HG02870 (cell line): ENCODE measurements around the gene MACF1.

ENCODE experiments used
- ATAC-seq: cut with Tn5 transposase; IDR thresholded peaks from one replicate; pipeline ENCODE4 v1.9.1; 2021; ENCODE audit warnings: mild to moderate bottlenecking, moderate library complexity; ENCODE audit not compliant: unreplicated experiment

The MACF1 gene

GRCh38 chr1:39335216-39335615 is 130.7 kb downstream of the MACF1 start:
- no peak for ATAC-seq

- no peak for ATAC-seq
Measured at GRCh38 chr1:39337067-39337466, 132.6 kb downstream of the MACF1 start.

GRCh38 chr1:39342776-39343175 is 138.3 kb downstream of the MACF1 start:
- ATAC-seq: no peak

DNA sequence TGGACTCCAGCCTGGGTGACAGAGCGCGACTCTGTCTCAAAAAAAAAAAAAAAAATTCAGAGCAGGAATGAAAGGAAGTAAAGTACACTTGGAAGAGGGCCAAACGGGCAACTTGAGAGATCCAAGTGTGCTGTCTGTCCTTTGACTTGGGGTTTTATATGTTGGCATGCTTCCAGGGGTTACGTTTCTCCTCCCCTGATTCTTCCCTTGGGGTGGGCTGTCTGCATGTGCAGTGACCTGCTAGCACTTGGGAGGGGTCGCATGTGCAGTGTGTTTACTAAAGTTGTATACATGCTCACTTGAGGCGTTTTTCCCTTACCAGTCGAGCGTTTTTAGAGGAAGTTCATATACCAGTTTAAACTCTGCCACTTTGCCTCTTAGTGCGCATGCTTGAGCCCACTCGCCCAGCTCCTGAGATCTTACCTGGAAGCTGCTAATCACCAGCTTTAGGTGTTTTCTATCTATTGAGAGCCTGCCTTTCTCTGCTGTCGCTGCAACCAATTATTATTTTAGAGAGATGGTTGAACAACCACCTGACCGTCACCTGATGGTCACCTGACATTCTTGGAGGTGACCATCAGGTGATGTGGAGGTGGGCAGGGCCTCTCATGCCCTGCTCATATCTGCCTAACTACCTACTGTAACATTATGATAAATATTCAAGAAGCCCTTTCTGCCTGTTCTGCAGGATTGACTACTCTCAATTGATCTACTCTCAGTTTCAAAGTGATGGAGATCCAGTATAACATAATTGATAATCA is 140.1 kb downstream of the MACF1 start:
- ATAC-seq: no peak

GRCh38 chr1:39346872-39347271 is 142.4 kb downstream of the MACF1 start:
- ATAC-seq: no peak

- no peak for ATAC-seq
Measured at GRCh38 chr1:39348278-39348677, 143.8 kb downstream of the MACF1 start.

GRCh38 chr1:39352881-39353280 is 148.4 kb downstream of the MACF1 start:
- ATAC-seq: no peak

- no peak for ATAC-seq
Measured at GRCh38 chr1:39354572-39354971, 150.1 kb downstream of the MACF1 start.

DNA sequence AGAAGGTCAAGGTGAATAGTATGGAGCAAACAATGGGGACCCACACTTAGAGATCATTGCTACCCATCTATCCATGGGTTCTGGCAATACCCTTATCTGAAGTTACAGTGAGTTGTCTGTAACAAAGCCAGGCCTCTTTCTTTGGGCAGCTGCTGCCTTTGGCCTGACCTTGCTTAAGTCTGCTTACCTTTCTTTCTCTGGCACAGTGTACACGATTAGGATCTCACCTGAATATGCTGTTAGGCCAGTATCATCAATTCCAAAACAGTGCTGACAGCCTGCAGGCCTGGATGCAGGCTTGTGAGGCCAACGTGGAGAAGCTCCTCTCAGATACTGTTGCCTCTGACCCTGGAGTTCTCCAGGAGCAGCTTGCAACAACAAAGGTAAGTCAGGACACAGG is 154.0 kb downstream of the MACF1 start:
- no peak for ATAC-seq

DNA sequence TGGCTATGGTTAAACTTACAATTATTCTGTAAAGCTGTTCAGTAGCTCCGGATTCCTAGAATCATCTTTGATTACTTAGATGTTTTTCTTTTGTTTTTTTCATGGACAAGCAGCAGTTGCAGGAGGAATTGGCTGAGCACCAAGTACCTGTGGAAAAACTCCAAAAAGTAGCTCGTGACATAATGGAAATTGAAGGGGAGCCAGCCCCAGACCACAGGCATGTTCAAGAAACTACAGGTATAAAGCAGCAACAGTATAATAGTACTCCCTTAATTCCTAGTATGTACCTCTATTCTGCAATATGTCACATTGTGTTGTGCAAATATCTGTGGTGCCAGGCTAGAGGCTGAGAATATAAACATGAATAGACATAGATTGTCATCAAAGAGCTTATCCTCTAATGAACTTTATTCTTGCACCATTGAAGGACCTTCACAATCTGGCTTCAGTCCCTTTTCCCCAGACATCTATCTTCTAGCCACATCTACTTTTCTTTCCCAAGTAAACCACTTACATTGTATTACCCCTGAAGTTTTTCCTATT is 154.6 kb downstream of the MACF1 start:
- ATAC-seq: no peak

- ATAC-seq: no peak
Measured at GRCh38 chr1:39360731-39361130, 156.2 kb downstream of the MACF1 start.

- no peak for ATAC-seq
Measured at GRCh38 chr1:39361446-39361845, 157.0 kb downstream of the MACF1 start.

DNA sequence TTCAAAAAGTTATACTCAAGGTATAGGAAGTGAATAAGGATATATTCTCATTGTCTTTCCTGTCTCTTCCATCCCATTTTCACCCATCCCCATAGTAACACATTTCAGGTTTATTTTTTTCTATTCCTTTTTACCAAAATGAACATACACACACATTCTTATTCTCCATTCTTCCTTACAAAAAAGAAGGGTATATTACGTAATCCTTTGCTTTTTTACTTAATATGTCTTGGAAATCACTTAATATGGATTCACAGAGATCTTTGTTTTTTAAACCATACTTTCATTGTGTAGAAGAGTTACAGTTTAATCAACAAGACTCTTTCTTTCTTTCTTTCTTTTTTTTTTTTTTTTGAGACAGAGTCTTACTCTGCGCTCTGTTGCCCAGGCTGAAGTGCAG is 158.8 kb downstream of the MACF1 start:
- no peak for ATAC-seq

GRCh38 chr1:39368045-39368444 is 163.6 kb downstream of the MACF1 start:
- ATAC-seq: no peak

DNA sequence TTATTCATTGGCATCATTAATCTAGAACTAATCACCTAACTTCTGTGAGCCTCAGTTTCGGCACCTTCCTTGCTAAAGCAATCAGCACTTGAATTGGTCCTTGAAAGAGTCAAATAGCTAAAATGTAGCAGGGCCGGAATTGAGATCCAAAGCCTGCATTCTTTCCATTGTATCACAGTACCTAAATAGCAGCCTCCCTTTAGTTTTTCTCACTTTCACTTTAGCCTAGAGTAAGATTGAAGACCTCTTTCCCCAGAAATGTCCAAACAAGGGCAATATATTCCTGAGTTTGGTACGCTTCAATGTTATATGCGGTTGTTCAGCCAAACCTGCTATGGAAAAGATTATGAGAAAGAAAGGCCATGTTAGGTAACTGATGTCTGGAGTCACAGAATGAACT is 165.1 kb downstream of the MACF1 start:
- no peak for ATAC-seq

- ATAC-seq: no peak
Measured at GRCh38 chr1:39370602-39371001, 166.1 kb downstream of the MACF1 start.

GRCh38 chr1:39372105-39372504 is 167.6 kb downstream of the MACF1 start:
- no peak for ATAC-seq

DNA sequence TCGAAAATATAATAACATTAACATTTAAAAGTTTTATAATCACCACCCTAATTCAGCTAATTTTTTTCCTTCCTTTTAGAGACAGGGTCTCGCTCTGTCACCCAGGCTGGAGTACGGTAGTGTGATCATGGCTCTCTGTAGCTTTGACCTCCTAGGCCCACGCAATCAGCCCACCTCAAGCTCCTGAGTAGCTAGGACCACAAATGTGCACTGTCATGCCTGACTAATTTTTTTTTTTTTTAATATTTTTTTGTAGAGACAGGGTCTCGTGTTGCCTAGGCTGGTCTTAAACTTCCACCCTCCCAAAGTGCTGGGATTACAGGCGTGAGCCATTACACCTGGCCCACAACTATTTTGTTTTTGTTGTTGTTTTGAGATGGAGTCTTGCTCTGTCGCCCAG is 172.2 kb downstream of the MACF1 start:
- no peak for ATAC-seq

- no peak for ATAC-seq
Measured at GRCh38 chr1:39378377-39378776, 173.9 kb downstream of the MACF1 start.

DNA sequence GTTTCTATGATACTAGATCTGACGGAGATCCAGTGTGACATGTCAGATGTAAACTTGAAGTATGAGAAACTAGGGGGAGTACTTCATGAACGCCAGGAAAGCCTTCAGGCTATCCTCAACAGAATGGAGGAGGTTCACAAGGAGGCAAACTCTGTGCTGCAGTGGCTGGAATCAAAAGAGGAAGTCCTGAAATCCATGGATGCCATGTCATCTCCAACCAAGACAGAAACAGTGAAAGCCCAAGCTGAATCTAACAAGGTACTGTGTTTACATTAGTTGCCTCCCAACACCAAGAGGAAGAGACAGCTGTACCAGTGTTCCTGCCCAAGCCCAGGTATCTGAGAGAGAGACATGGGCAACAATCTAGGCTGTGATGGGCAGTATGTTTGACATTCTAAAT is 174.7 kb downstream of the MACF1 start:
- ATAC-seq: no peak

DNA sequence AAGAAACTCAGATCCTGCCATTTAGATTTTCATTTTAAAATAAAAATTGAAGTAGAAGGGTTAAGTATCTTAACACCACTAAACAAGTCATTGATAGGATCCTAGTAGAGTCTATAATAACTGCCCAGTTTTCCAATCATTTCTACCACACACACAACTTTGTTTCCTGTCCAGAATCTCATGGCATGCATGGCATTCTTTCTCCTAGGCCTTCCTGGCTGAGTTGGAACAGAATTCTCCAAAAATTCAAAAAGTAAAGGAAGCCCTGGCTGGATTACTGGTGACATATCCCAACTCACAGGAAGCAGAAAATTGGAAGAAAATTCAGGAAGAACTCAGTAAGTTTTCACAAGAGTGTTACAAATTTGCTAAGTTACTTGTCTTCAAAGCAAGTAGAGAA is 175.5 kb downstream of the MACF1 start:
- no peak for ATAC-seq

- no peak for ATAC-seq
Measured at GRCh38 chr1:39381839-39382238, 177.3 kb downstream of the MACF1 start.

- ATAC-seq: no peak
Measured at GRCh38 chr1:39384305-39384704, 179.8 kb downstream of the MACF1 start.
